Endothelial cell of umbilical vein (primary cell): ENCODE data around the gene KCNMB2.

Experiments
- EZH2 ChIP-seq: IDR thresholded peaks from 2 replicates; pipeline ENCODE4 v1.6.1; 2012; ENCODE audit warnings: borderline replicate concordance, low read depth, mild to moderate bottlenecking, moderate library complexity, low read length, inconsistent platforms; ENCODE audit not compliant: severe bottlenecking
- FOS ChIP-seq: IDR thresholded peaks from 2 replicates; pipeline ENCODE4 v1.6.1; 2011; ENCODE audit warnings: mild to moderate bottlenecking, low read length, moderate library complexity, borderline replicate concordance; ENCODE audit not compliant: insufficient read depth
- GATA2 ChIP-seq: IDR thresholded peaks from 2 replicates; pipeline ENCODE4 v1.7.0; 2011; ENCODE audit warnings: low read depth, mild to moderate bottlenecking, moderate library complexity, mixed read lengths, low read length; ENCODE audit not compliant: insufficient read length, insufficient read depth
- MYC ChIP-seq: IDR thresholded peaks from one replicate; pipeline ENCODE4 v1.6.1; 2011; ENCODE audit warnings: mild to moderate bottlenecking, low read depth, low read length
- POLR2A ChIP-seq: IDR thresholded peaks from 2 replicates; pipeline ENCODE4 v1.6.1; 2012; ENCODE audit warnings: low read depth, mild to moderate bottlenecking, control low read depth, low read length
- POLR2AphosphoS5 ChIP-seq: IDR thresholded peaks from 2 replicates; pipeline ENCODE4 v1.6.1; 2012; ENCODE audit warnings: low read depth, mild to moderate bottlenecking, control low read depth, low read length, moderate library complexity; ENCODE audit not compliant: insufficient read depth
- TF ChIP-seq, protein P1 (sequence below), 2 donors: IDR thresholded peaks; 1 replicate in 1 of 2; 2 replicates in 1 of 2; pipeline ENCODE4 v1.5.1; 2011; ENCODE audit warnings: low read length in 2 of 2, mild to moderate bottlenecking in 2 of 2, moderate library complexity in 2 of 2, control low read depth in 1 of 2, inconsistent platforms in 1 of 2, low read depth in 1 of 2; ENCODE audit not compliant: insufficient read depth in 1 of 2; ENCODE audit errors: extremely low read depth in 1 of 2
- TF ChIP-seq, protein P2 (sequence below): IDR thresholded peaks from 2 replicates; pipeline ENCODE4 v1.6.1; 2011; ENCODE audit not compliant: insufficient read depth, insufficient read length

DNA sequence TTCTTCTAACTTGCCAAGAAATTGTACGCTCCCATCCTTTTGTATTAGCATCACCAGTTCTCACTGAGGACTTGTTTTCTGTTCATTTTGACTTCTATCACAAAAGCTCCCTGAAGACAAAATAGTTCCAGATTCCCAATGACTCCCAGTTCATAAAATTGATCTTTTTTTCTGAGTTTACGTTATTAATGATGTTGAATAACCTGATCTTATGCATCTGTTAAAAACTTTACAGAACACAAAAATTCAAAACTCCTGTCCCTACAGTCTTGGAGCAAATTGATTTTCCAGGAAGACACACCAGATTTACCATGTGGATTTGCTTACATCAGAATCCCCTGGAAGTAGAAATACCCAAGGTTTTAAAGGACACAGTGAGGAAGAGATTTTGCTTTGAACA, 8.3 kb upstream of the KCNMB2 start:
- TF ChIP-seq, protein P1, sequence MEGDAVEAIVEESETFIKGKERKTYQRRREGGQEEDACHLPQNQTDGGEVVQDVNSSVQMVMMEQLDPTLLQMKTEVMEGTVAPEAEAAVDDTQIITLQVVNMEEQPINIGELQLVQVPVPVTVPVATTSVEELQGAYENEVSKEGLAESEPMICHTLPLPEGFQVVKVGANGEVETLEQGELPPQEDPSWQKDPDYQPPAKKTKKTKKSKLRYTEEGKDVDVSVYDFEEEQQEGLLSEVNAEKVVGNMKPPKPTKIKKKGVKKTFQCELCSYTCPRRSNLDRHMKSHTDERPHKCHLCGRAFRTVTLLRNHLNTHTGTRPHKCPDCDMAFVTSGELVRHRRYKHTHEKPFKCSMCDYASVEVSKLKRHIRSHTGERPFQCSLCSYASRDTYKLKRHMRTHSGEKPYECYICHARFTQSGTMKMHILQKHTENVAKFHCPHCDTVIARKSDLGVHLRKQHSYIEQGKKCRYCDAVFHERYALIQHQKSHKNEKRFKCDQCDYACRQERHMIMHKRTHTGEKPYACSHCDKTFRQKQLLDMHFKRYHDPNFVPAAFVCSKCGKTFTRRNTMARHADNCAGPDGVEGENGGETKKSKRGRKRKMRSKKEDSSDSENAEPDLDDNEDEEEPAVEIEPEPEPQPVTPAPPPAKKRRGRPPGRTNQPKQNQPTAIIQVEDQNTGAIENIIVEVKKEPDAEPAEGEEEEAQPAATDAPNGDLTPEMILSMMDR (IDR thresholded peaks at IDR 0.05; ENCODE audit: extremely low read depth in 1 of 2, insufficient read depth in 1 of 2, low read depth in 1 of 2, low read length in 2 of 2): no peak
- TF ChIP-seq EZH2 (no peak), POLR2A (no peak), FOS (no peak), POLR2AphosphoS5 (no peak), MYC (no peak), GATA2 (no peak)
- TF ChIP-seq, protein P2, sequence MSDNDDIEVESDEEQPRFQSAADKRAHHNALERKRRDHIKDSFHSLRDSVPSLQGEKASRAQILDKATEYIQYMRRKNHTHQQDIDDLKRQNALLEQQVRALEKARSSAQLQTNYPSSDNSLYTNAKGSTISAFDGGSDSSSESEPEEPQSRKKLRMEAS: no peak
